CD4-positive, alpha-beta T cell (primary cell): ENCODE results near the gene URB1. TPM values are rescaled to one million over a fixed set of nuclear protein-coding genes. Genes with fewer than 3 reads are reported as not detected.

ENCODE experiments used
- ATAC-seq: fragments of 200-7000 bp; cut with Tn5 transposase; one replicate; pipeline ENCODE4 v1.10.0; 2022; ENCODE audit warnings: mild to moderate bottlenecking; ENCODE audit not compliant: poor library complexity
- CTCF ChIA-PET: fragments of 350-600 bp; sonication (Branson Sonifier 250); formaldehyde crosslinking; loops from one replicate; lab custom pipeline; 2021; ENCODE audit warnings: antibody characterized with exemption, inconsistent platforms; lab: Charles Lee
- POLR2A ChIA-PET: fragments of 350-600 bp; sonication (Branson Sonifier 250); formaldehyde crosslinking; loops from one replicate; lab custom pipeline; 2021; ENCODE audit warnings: antibody characterized with exemption, inconsistent platforms; lab: Charles Lee
- DNase-seq, 14 experiments: peaks; one replicate each; pipeline ENCODE4 v3.0.0-alpha.2; 2013 to 2020; ENCODE audit warnings: mixed read lengths in 2 of 14
- H3K27ac ChIP-seq, 2 donors: one replicate each; pipeline versions ENCODE4 v1.5.1 to v1.7.0; 2013; ENCODE audit warnings: low read length in 2 of 2, low read depth in 1 of 2, mild to moderate bottlenecking in 1 of 2
- H3K27me3 ChIP-seq, 2 experiments: 1 replicate in 1 of 2; 2 replicates in 1 of 2; pipeline versions ENCODE4 v1.6.1 to v1.7.0; 2013; ENCODE audit warnings: low read length in 2 of 2, control low read depth in 1 of 2, mild to moderate bottlenecking in 1 of 2, moderate library complexity in 1 of 2; ENCODE audit not compliant: insufficient read depth in 2 of 2, control insufficient read depth in 1 of 2
- H3K36me3 ChIP-seq: one replicate; pipeline ENCODE4 v1.6.1; 2013; ENCODE audit warnings: low read length, control low read depth; ENCODE audit not compliant: insufficient read depth
- H3K4me1 ChIP-seq: one replicate; pipeline ENCODE4 v1.6.1; 2013; ENCODE audit warnings: low read length, control low read depth; ENCODE audit not compliant: insufficient read depth
- H3K4me3 ChIP-seq: one replicate; pipeline ENCODE4 v1.5.1; 2013; ENCODE audit warnings: mild to moderate bottlenecking, low read length, moderate library complexity
- H3K9me3 ChIP-seq, 2 experiments: 1 replicate in 1 of 2; 2 replicates in 1 of 2; pipeline versions ENCODE4 v1.6.1 to v1.7.0; 2013; ENCODE audit warnings: low read length in 2 of 2, mild to moderate bottlenecking in 2 of 2, control low read depth in 1 of 2, moderate library complexity in 1 of 2; ENCODE audit not compliant: control insufficient read depth in 1 of 2, insufficient read depth in 1 of 2
- H3K27ac Mint-ChIP-seq: one replicate; pipeline ENCODE4 v1.8.0; 2020; ENCODE audit warnings: mixed read lengths
- H3K27me3 Mint-ChIP-seq: one replicate; pipeline ENCODE4 v1.8.0; 2021; ENCODE audit warnings: mixed read lengths
- H3K36me3 Mint-ChIP-seq: one replicate; pipeline ENCODE4 v1.8.0; 2021; ENCODE audit warnings: low read depth, mixed read lengths
- H3K4me1 Mint-ChIP-seq: one replicate; pipeline ENCODE4 v1.8.0; 2021; ENCODE audit warnings: low read depth, mixed read lengths
- H3K4me3 Mint-ChIP-seq: one replicate; pipeline ENCODE4 v1.8.0; 2020; ENCODE audit warnings: mild to moderate bottlenecking, mixed read lengths
- H3K9me3 Mint-ChIP-seq: one replicate; pipeline ENCODE4 v1.8.0; 2020; ENCODE audit warnings: mixed read lengths
- CTCF ChIP-seq: fragments of 200-600 bp; IDR thresholded peaks from one replicate; pipeline ENCODE4 v1.8.0; 2022; ENCODE audit warnings: antibody characterized with exemption, mild to moderate bottlenecking
- intact Hi-C, 2 experiments: fragments of 100-400 bp; cut with DNase I in 1 of 2; cut with micrococcal nuclease in 1 of 2; formaldehyde crosslinking; loops; one replicate each; pipeline versions ENCODE4 v1.15.1 to v1.9.0; 2023 to 2025; cut with DNase I, micrococcal nuclease
- total RNA-seq, 174 experiments: library from RNA in 2 of 174; stranded (reverse) in 2 of 174; gene quantifications; one replicate each; pipeline ENCODE4 v1.2.3 and lab custom pipeline; 2021 to 2026

URB1 gene
- total RNA-seq, 2 experiments from 2014 or later, result 5.4 to 5.7 TPM

GRCh38 chr21:32300117-32300681 lies 92.6 kb downstream of the URB1 start:
- Histone ChIP-seq H3K9me3 (no peaks in the 10 kb centered on the region), H3K27me3 (no peaks in the 10 kb centered on the region), H3K36me3 (no peaks in the 10 kb centered on the region), H3K4me1 (no peaks in the 10 kb centered on the region), H3K4me3 (no peak overlapping the region), H3K27ac (no peak overlapping the region)
- Mint-ChIP-seq H3K27ac (no peak overlapping the region), H3K27me3 (no peaks in the 10 kb centered on the region), H3K4me3 (no peak overlapping the region), H3K36me3 (peaks cover 5% of the 10 kb centered on the region), H3K4me1 (no peaks in the 10 kb centered on the region), H3K9me3 (no peaks in the 10 kb centered on the region)
- intact Hi-C loops, result no loop called here
- DNase-seq, result no peak
- no peak for TF ChIP-seq CTCF
- ChIA-PET POLR2A (no interaction called here), CTCF (no interaction called here)
- ATAC-seq, result no peak

GRCh38 chr21:32299695-32300094 lies 93.1 kb downstream of the URB1 start:
- Histone ChIP-seq H3K4me1 (no peaks in the 10 kb centered on the region), H3K27me3 (no peaks in the 10 kb centered on the region), H3K9me3 (no peaks in the 10 kb centered on the region), H3K4me3 (no peak overlapping the region), H3K36me3 (no peaks in the 10 kb centered on the region), H3K27ac (no peak overlapping the region)
- POLR2A ChIA-PET, result no interaction called here
- Mint-ChIP-seq H3K27me3 (no peaks in the 10 kb centered on the region), H3K27ac (no peak overlapping the region), H3K4me1 (no peaks in the 10 kb centered on the region), H3K9me3 (no peaks in the 10 kb centered on the region), H3K4me3 (no peak overlapping the region), H3K36me3 (peaks cover 5% of the 10 kb centered on the region)
- ATAC-seq (no peak), DNase-seq (no peak)
- CTCF ChIA-PET, result no interaction called here
- TF ChIP-seq CTCF, result no peak
- intact Hi-C loops, result no loop called here

- H3K27ac Mint-ChIP-seq, result no peak within 1 kb of the TSS
- Histone ChIP-seq H3K27ac (no peak within 1 kb of the TSS), H3K4me1 (no peaks in the 10 kb centered on the region), H3K36me3 (no peaks in the 10 kb centered on the region), H3K27me3 (no peaks in the 10 kb centered on the region), H3K9me3 (no peaks in the 10 kb centered on the region), H3K4me3 (no peak within 1 kb of the TSS)
- no peak within 1 kb of the TSS for H3K4me3 Mint-ChIP-seq
- TF ChIP-seq CTCF, result no peak
- CTCF ChIA-PET, result no interaction called here
- no peaks in the 10 kb centered on the region for H3K27me3 Mint-ChIP-seq
- no peak for DNase-seq
- intact Hi-C loops, result no loop called here
- ATAC-seq, result no peak
- H3K4me1 Mint-ChIP-seq, result no peaks in the 10 kb centered on the region
- POLR2A ChIA-PET, result no interaction called here
- no peaks in the 10 kb centered on the region for H3K9me3 Mint-ChIP-seq
- H3K36me3 Mint-ChIP-seq, result peaks cover 5% of the 10 kb centered on the region
Observed at GRCh38 chr21:32298658-32299081, 94.1 kb downstream of the URB1 start, which contains the start of gene MRAP. Gene MRAP, plus strand, starts transcription at chr21:32298855. Its CDS starts 117 bp downstream, at chr21:32298972.
